ENCODE measurements around the gene PPT1. TPM values are rescaled to one million over a fixed set of nuclear protein-coding genes. Genes with fewer than 3 reads are reported as not detected.
A peak's percentile ranks its signal among the peaks of the same experiment; 100 is the strongest.

The PPT1 gene
- total and polyA plus RNA-seq, 2 experiments from 2014 or later, result 67.4 to 202 TPM

DNA sequence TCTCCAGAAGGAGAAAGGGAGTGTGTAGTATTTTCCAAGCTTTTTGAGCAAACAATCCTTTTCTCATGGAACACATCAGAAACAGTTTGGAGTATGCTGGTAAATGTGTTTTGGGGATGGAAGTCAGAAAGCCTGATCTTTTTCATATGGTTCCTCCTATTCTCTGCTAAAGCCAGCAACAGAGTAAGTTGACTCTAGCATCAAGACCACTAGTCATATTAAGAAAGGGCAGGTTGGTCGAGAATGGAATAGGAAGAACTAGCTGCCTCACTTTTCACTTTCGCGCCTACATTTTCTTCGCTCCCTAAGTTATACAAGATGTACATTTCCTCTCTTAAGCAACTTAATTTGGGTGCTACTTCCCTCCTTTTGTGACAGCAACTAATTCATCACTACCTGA lies 24.0 kb downstream of the PPT1 start:
- ATAC-seq (no peak), DNase-seq (ENCODE audit: low spot score) (no peak)
- Histone ChIP-seq H3K4me2 (no peak overlapping the region), H3K9me2 (ENCODE audit: insufficient read depth) (no peaks in the 10 kb centered on the region), H3K36me3 (ENCODE audit: insufficient read depth) (peaks cover 59% of the 10 kb centered on the region), H4K20me1 (replicated peaks; ENCODE audit: insufficient read depth) (peaks cover 14% of the 10 kb centered on the region), H3K27me3 (ENCODE audit: insufficient read depth) (no peaks in the 10 kb centered on the region), H3K27ac (ENCODE audit: low read depth) (peak overlapping the region; percentile 65; the same call in 1 of the 2 replicates), H3K4me1 (ENCODE audit: insufficient read depth) (no peaks in the 10 kb centered on the region), H3F3A (replicated peaks; ENCODE audit: low read depth) (peaks cover 12% of the 10 kb centered on the region; the same call in 1 of the 2 replicates), H3K4me3 (no peak overlapping the region), H3K79me2 (replicated peaks; ENCODE audit: insufficient read depth) (no peaks in the 10 kb centered on the region), H2AFZ (no peak overlapping the region)
- TF ChIP-seq EZH2 (IDR thresholded peaks at IDR 0.05; ENCODE audit: low read depth, unreplicated experiment) (no peak), ZNF462 (CRISPR knock-in tag; IDR thresholded peaks at IDR 0.05) (no peak), CREB1 (CRISPR knock-in tag; IDR thresholded peaks at IDR 0.05; ENCODE audit: low read depth) (no peak), POLR2AphosphoS5 (IDR thresholded peaks at IDR 0.05; ENCODE audit: low read depth) (no peak), EZH2phosphoT487 (IDR thresholded peaks at IDR 0.05; ENCODE audit: unreplicated experiment) (no peak), JUNB (IDR thresholded peaks at IDR 0.05; ENCODE audit: unreplicated experiment) (no peak), REST (IDR thresholded peaks at IDR 0.05; ENCODE audit: unreplicated experiment) (no peak), NANOG (IDR thresholded peaks at IDR 0.05; ENCODE audit: borderline replicate concordance) (no peak), ZNF331 (CRISPR knock-in tag; IDR thresholded peaks at IDR 0.05; ENCODE audit: low read depth) (no peak), ZNF114 (CRISPR knock-in tag; IDR thresholded peaks at IDR 0.05) (no peak), CTCF (conservative IDR thresholded peaks at IDR 0.05; ENCODE audit: low read depth in 2 of 2) (no peak), STAT1 (IDR thresholded peaks at IDR 0.05; ENCODE audit: unreplicated experiment) (no peak)
- TF ChIP-seq, protein P1, sequence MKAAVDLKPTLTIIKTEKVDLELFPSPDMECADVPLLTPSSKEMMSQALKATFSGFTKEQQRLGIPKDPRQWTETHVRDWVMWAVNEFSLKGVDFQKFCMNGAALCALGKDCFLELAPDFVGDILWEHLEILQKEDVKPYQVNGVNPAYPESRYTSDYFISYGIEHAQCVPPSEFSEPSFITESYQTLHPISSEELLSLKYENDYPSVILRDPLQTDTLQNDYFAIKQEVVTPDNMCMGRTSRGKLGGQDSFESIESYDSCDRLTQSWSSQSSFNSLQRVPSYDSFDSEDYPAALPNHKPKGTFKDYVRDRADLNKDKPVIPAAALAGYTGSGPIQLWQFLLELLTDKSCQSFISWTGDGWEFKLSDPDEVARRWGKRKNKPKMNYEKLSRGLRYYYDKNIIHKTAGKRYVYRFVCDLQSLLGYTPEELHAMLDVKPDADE (IDR thresholded peaks at IDR 0.05), result no peak
- no peak overlapping the region for H3K4me3 Mint-ChIP-seq
- H3K27me3 Mint-ChIP-seq (ENCODE audit: insufficient read depth, low read depth, poor library complexity), result peaks cover 1% of the 10 kb centered on the region
- H3K9me3 Mint-ChIP-seq, result no peaks in the 10 kb centered on the region
- H3K27ac Mint-ChIP-seq, result no peak overlapping the region
- H3K4me1 Mint-ChIP-seq, result no peaks in the 10 kb centered on the region
- peaks cover 74% of the 10 kb centered on the region for H3K36me3 Mint-ChIP-seq (ENCODE audit: low read depth)
